MM.1S (cell line): Measurements from ENCODE around the gene NIP7.

Experiments
- DNase-seq: peaks from one replicate; pipeline ENCODE4 v3.0.0-alpha.2; 2015
- H2AFZ ChIP-seq: fragments of 300-600 bp; sonication (generic); 2 replicates; pipeline ENCODE4 v1.6.0; 2016; ENCODE audit warnings: antibody characterized with exemption, low read length
- H3F3A ChIP-seq: fragments of 300-600 bp; sonication (generic); 2 replicates; pipeline ENCODE4 v1.6.1; 2016; ENCODE audit warnings: mild to moderate bottlenecking, antibody characterized with exemption, low read length, moderate library complexity, mixed read lengths; ENCODE audit not compliant: insufficient read depth
- H3K27ac ChIP-seq: fragments of 300-600 bp; sonication (generic); 2 replicates; pipeline ENCODE4 v1.5.1; 2016; ENCODE audit warnings: mild to moderate bottlenecking, low read length
- H3K27me3 ChIP-seq: fragments of 300-600 bp; sonication (generic); replicated peaks from 2 replicates; pipeline ENCODE4 v1.6.0; 2016; ENCODE audit warnings: low read length; ENCODE audit not compliant: insufficient read depth
- H3K36me3 ChIP-seq: fragments of 300-600 bp; sonication (generic); replicated peaks from 2 replicates; pipeline ENCODE4 v1.6.1; 2016; ENCODE audit warnings: mild to moderate bottlenecking, low read length, mixed read lengths; ENCODE audit not compliant: insufficient read depth
- H3K4me1 ChIP-seq: fragments of 300-600 bp; sonication (generic); 2 replicates; pipeline ENCODE4 v1.6.1; 2016; ENCODE audit warnings: low read length, mixed read lengths
- H3K4me2 ChIP-seq: fragments of 300-600 bp; sonication (generic); 2 replicates; pipeline ENCODE4 v1.6.0; 2016; ENCODE audit warnings: low read depth, low read length
- H3K4me3 ChIP-seq: fragments of 300-600 bp; sonication (generic); 2 replicates; pipeline ENCODE4 v1.5.1; 2016; ENCODE audit warnings: low read length, mixed read lengths
- H3K79me2 ChIP-seq: fragments of 300-600 bp; sonication (generic); 2 replicates; pipeline ENCODE4 v1.6.1; 2016; ENCODE audit warnings: mixed run types, low read length, mixed read lengths
- H3K9ac ChIP-seq: fragments of 300-600 bp; sonication (generic); 2 replicates; pipeline ENCODE4 v1.6.1; 2016; ENCODE audit warnings: low read length, mixed read lengths
- H3K9me2 ChIP-seq: fragments of 300-600 bp; sonication (generic); replicated peaks from 2 replicates; pipeline ENCODE4 v1.6.1; 2016; ENCODE audit warnings: mild to moderate bottlenecking, low read length, mixed read lengths; ENCODE audit not compliant: insufficient read depth
- H3K9me3 ChIP-seq: fragments of 300-600 bp; sonication (generic); replicated peaks from 2 replicates; pipeline ENCODE4 v1.6.1; 2016; ENCODE audit warnings: mild to moderate bottlenecking, low read length, mixed read lengths; ENCODE audit not compliant: insufficient read depth
- H4K20me1 ChIP-seq: fragments of 300-600 bp; sonication (generic); 2 replicates; pipeline ENCODE4 v1.6.1; 2016; ENCODE audit warnings: mild to moderate bottlenecking, low read length, moderate library complexity, mixed read lengths; ENCODE audit not compliant: insufficient read depth
- EZH2 ChIP-seq: fragments of 300-600 bp; sonication (generic); optimal IDR thresholded peaks from 2 replicates; pipeline ENCODE3; 2017; ENCODE audit warnings: low read depth, mild to moderate bottlenecking, antibody characterized with exemption, low read length, mixed read lengths
- EZH2phosphoT487 ChIP-seq: fragments of 300-600 bp; sonication (generic); IDR thresholded peaks from 2 replicates; pipeline ENCODE4 v1.6.1; 2018; ENCODE audit warnings: antibody characterized with exemption, low read length
- TF ChIP-seq, protein P1 (sequence below): fragments of 300-600 bp; sonication (generic); IDR thresholded peaks from 2 replicates; pipeline ENCODE4 v1.5.1; 2016; ENCODE audit warnings: antibody characterized with exemption, low read length, mixed read lengths

The NIP7 gene

DNA sequence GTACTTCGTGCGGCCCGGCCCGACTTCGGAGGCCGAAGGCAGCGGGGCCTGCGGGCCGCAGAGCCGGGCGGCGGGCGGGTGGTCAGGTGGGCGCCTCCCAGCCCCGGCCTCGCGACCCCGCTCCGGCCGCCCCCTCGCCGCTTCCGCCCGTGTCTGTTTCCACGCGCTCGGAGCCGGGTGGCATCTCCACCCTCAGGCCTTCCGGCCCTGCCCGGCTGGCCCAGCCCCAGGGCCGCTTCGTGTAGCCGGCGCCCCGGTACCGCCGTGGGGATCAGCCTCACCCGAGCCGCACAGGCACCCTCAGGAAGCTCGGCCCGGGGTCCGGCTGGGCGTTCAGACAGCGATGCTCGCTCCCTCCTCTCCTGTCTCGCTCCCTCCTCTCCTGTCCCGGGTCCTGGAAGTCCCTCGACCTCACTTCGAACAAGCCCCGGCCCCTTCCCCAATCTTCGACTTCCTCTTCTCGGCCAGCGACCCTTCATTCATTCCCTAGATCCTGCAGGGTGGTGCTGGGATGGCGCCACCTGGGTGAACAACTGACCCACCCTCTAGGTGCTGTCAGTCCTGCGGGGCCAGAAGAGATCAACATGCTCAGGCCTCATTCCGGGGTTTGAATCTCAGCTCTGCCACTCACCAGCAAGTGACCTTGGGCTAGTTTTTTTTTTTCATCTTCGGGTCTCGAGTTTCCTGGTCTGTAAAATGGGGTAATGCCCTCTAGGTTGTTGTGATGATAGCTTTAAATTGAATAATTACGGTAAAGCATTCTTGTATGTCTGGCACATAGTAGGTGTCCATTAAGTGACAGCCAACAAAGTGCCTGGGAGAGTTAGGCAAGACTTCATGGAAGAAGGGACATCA is 27.8 kb upstream of the NIP7 start:
- Histone ChIP-seq H3K4me1 (no peaks in the 10 kb centered on the region), H3F3A (peaks cover 8% of the 10 kb centered on the region; the same call in 1 of the 2 replicates), H2AFZ (peak overlapping the region; percentile 64), H3K4me3 (peak overlapping the region; percentile 94), H3K79me2 (peaks cover 50% of the 10 kb centered on the region), H4K20me1 (0 out of 2 replicates have a peak, but pooled peaks cover 2% of the 10 kb centered on the region), H3K9ac (peak overlapping the region; percentile 86), H3K4me2 (peak overlapping the region; percentile 82), H3K27ac (peak overlapping the region; percentile 48; the same call in 1 of the 2 replicates), H3K27me3 (no peaks in the 10 kb centered on the region), H3K36me3 (peaks cover under 1% of the 10 kb centered on the region; the same call in 1 of the 2 replicates), H3K9me3 (no peaks in the 10 kb centered on the region), H3K9me2 (no peaks in the 10 kb centered on the region)
- TF ChIP-seq, protein P1, sequence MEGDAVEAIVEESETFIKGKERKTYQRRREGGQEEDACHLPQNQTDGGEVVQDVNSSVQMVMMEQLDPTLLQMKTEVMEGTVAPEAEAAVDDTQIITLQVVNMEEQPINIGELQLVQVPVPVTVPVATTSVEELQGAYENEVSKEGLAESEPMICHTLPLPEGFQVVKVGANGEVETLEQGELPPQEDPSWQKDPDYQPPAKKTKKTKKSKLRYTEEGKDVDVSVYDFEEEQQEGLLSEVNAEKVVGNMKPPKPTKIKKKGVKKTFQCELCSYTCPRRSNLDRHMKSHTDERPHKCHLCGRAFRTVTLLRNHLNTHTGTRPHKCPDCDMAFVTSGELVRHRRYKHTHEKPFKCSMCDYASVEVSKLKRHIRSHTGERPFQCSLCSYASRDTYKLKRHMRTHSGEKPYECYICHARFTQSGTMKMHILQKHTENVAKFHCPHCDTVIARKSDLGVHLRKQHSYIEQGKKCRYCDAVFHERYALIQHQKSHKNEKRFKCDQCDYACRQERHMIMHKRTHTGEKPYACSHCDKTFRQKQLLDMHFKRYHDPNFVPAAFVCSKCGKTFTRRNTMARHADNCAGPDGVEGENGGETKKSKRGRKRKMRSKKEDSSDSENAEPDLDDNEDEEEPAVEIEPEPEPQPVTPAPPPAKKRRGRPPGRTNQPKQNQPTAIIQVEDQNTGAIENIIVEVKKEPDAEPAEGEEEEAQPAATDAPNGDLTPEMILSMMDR = peak; percentile 13; the same call in 1 of the 2 replicates
- TF ChIP-seq EZH2phosphoT487 (no peak), EZH2 (no peak)
- DNase-seq = peak; percentile 50

DNA sequence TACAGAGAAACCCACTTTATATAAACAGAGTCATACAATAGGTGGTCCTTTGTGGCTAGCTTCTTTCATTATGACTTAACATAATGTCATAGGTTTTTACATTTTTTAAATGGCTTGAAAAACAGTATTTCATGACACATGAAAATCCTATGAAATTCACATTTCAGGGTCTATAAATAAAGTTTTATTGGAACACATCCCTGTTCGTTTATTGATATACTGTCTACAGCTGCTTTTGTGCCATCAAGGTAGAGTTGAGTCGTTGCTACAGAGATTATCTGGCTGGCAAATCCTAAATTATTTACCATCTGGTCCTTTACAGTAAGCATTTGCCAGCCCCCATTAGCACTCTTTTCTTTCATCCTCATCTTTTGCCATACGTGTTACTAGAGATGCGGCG is 26.1 kb upstream of the NIP7 start:
- Histone ChIP-seq H3K27ac (no peak overlapping the region), H3K9ac (no peak overlapping the region), H3K27me3 (no peaks in the 10 kb centered on the region), H3K4me3 (no peak overlapping the region), H3K36me3 (peaks cover 5% of the 10 kb centered on the region), H4K20me1 (0 out of 2 replicates have a peak, but pooled peaks cover 2% of the 10 kb centered on the region), H3K4me1 (no peaks in the 10 kb centered on the region), H3F3A (peaks cover 8% of the 10 kb centered on the region; the same call in 1 of the 2 replicates), H3K79me2 (peaks cover 60% of the 10 kb centered on the region), H3K4me2 (no peak overlapping the region), H3K9me2 (no peaks in the 10 kb centered on the region), H3K9me3 (no peaks in the 10 kb centered on the region), H2AFZ (no peak overlapping the region)
- no peak for TF ChIP-seq EZH2
- TF ChIP-seq, protein P1 = no peak
- no peak for TF ChIP-seq EZH2phosphoT487
- DNase-seq = no peak

DNA sequence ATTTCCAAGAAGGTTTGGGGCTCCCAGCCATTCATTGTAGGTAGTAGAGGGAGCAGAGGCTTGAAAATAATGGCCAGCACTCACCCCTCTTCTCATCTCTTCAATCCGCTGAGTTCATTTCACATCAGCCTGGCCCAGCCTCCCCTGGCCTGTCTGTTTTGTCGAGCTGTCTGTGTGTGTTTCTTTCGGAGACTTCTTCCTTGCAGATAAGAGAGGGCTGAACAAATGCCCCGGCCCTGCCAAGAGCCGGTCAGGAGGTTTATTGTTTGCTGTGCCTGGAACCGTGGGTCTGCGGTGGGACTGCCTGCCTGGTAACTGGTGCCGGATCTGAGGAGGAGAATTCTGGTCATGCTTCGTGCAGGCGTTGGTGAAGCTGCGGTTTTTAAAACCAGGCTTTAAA is 25.0 kb upstream of the NIP7 start:
- 0 out of 2 replicates have a peak, but pooled peaks cover 2% of the 10 kb centered on the region for H4K20me1 ChIP-seq

More for the DNA sequence above, 25.0 kb upstream of the NIP7 start:
- TF ChIP-seq, protein P1 = no peak
- TF ChIP-seq EZH2 = no peak
- no peak for TF ChIP-seq EZH2phosphoT487
- Histone ChIP-seq H3K36me3 (peaks cover 11% of the 10 kb centered on the region), H3F3A (peaks cover 8% of the 10 kb centered on the region; the same call in 1 of the 2 replicates), H3K4me3 (no peak overlapping the region), H3K9ac (no peak overlapping the region), H3K79me2 (peaks cover 60% of the 10 kb centered on the region), H3K27ac (no peak overlapping the region), H3K4me1 (no peaks in the 10 kb centered on the region), H2AFZ (no peak overlapping the region), H3K27me3 (no peaks in the 10 kb centered on the region), H3K9me3 (no peaks in the 10 kb centered on the region), H3K9me2 (no peaks in the 10 kb centered on the region), H3K4me2 (no peak overlapping the region)
- no peak for DNase-seq
